ENCODE results near the gene OTOP3. TPM values are rescaled to one million over a fixed set of nuclear protein-coding genes. Genes with fewer than 3 reads are reported as not detected.
A peak's percentile ranks its signal among the peaks of the same experiment; 100 is the strongest.

The OTOP3 gene
- total RNA-seq, 1 experiment from 2014 or later: not detected

DNA sequence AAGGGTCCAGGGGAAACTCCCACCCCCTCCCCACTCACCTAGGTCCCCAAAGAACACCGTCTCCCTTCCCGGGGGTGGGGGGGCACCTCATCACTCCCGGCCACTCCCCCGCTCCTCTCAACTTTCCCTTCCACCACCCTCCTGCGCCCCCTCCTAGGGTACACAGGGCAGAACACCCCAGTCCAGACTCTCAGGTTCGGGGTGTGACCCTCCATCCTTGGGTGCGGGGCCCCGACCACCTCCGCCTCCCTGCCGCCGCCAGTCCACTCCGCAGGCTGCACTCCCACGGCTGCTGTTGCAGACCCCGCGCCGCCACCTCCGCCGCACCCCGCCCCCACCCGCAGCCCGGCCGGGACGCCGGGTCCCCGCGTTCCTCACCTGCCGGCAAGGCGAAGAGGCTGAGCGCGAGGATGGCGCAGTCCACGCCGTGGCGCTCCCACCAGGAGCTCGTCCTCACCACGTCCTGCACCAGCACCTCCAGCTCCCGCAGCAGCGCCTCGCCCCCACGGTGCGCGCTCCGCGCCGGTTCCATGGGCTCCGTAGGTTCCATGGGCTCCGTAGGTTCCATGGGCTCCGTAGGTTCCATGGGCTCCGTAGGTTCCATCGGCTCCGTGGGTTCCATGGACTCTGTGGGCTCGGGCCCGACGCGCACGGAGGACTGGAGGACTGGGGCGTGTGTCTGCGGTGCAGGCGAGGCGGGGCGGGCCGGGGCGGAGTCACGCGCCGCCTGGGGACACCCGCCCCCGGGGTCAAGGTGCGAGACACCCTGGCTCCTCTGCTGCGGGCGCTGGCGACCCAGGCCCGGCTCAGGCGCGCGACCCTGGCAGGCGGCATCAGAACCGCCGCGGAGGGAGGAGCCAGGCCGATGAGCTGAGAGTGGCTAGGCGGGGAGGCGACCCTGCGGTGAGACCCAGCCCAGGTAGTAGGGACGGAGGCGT lies 42.5 kb upstream of the OTOP3 start, which contains the start of gene FADS6 (continued):
- no peak for TF ChIP-seq MYBL2 (CRISPR knock-in tag; IDR thresholded peaks at IDR 0.05)
- TF ChIP-seq, protein P1, sequence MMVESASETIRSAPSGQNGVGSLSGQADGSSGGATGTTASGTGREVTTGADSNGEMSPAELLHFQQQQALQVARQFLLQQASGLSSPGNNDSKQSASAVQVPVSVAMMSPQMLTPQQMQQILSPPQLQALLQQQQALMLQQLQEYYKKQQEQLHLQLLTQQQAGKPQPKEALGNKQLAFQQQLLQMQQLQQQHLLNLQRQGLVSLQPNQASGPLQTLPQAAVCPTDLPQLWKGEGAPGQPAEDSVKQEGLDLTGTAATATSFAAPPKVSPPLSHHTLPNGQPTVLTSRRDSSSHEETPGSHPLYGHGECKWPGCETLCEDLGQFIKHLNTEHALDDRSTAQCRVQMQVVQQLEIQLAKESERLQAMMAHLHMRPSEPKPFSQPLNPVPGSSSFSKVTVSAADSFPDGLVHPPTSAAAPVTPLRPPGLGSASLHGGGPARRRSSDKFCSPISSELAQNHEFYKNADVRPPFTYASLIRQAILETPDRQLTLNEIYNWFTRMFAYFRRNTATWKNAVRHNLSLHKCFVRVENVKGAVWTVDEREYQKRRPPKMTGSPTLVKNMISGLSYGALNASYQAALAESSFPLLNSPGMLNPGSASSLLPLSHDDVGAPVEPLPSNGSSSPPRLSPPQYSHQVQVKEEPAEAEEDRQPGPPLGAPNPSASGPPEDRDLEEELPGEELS (CRISPR knock-in tag; IDR thresholded peaks at IDR 0.05): no peak
- TF ChIP-seq HMGA2 (CRISPR knock-in tag; IDR thresholded peaks at IDR 0.05): no peak
- no peak for TF ChIP-seq SP1 (CRISPR knock-in tag; conservative IDR thresholded peaks at IDR 0.05)
- TF ChIP-seq CBFB (CRISPR knock-in tag; IDR thresholded peaks at IDR 0.05; ENCODE audit: low read depth): no peak
- TF ChIP-seq TEAD1 (CRISPR knock-in tag; IDR thresholded peaks at IDR 0.05): no peak
- no peak for TF ChIP-seq ZNF671 (CRISPR knock-in tag; IDR thresholded peaks at IDR 0.05)
- no peak for TF ChIP-seq SOX15 (CRISPR knock-in tag; IDR thresholded peaks at IDR 0.05)

- DNase-seq (ENCODE audit: low spot score) (no peak), ATAC-seq (no peak)
- Mint-ChIP-seq H3K4me1 (peaks cover 6% of the 10 kb centered on the region; the same call in 1 of the 2 replicates), H3K27ac (no peak overlapping the region), H3K4me3 (peak overlapping the region; percentile 78), H3K36me3 (no peaks in the 10 kb centered on the region), H3K27me3 (ENCODE audit: low read depth) (peaks cover 70% of the 10 kb centered on the region), H3K9me3 (no peaks in the 10 kb centered on the region)
- ChIA-PET POLR2A (no interaction called here), CTCF (interaction anchor here (0.6 to 1.8 kb wide), 10 partner anchors 21 to 173 kb away, joined by 3 to 12 read pairs (median 4); partner anchors contain the start of genes FDXR and HID1)
- TF ChIP-seq JAZF1 (CRISPR knock-in tag; IDR thresholded peaks at IDR 0.05) (no peak), NR3C1 (CRISPR knock-in tag; conservative IDR thresholded peaks at IDR 0.05; ENCODE audit: low read depth) (no peak)
Measured at GRCh38 chr17:74893936-74894671, 41.6 kb upstream of the OTOP3 start.

DNA sequence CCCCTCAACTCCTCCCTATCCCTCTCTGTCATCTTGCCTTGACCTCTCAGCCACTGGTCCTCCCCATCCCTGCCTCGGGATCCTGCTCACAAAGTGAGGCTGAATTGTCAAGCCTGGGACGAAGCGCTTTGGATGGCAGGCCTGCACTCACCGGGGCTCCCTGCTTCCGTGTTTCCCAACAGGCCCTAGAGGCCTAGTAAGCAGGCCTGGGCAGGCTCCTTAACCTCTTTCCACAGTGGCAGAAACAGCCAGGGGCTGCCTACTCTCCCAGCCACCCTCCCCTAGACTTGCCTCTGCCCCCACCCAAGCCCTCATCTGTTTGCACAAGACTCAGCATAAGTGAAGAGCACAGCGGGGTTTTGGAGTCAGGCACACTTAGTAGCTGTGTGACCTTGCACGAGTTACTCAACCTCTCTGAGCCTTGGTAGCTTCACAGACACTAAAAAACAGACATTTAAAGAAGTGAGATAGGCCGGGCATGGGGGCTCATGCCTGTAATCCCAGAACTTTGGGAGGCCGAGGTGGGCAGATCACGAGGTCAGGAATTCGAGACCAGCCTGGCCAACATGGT lies 37.2 kb upstream of the OTOP3 start:
- no peaks in the 10 kb centered on the region for H3K9me3 Mint-ChIP-seq
- H3K27ac Mint-ChIP-seq: no peak overlapping the region
- no peaks in the 10 kb centered on the region for H3K36me3 Mint-ChIP-seq
- ATAC-seq (no peak), DNase-seq (ENCODE audit: low spot score) (no peak)
- H3K4me3 Mint-ChIP-seq: no peak overlapping the region
- ChIA-PET CTCF (interaction anchor here (2.6 kb wide), 1 partner anchor 36 kb away, joined by 15 read pairs; no protein-coding TSS in a partner anchor), POLR2A (no interaction called here)
- no peak for TF ChIP-seq ATF1 (CRISPR knock-in tag; IDR thresholded peaks at IDR 0.05)
- TF ChIP-seq, protein P1 (CRISPR knock-in tag; IDR thresholded peaks at IDR 0.05): no peak
- TF ChIP-seq, protein P2, sequence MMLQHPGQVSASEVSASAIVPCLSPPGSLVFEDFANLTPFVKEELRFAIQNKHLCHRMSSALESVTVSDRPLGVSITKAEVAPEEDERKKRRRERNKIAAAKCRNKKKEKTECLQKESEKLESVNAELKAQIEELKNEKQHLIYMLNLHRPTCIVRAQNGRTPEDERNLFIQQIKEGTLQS (CRISPR knock-in tag; conservative IDR thresholded peaks at IDR 0.05): no peak
- no peak for TF ChIP-seq GABPB1 (CRISPR knock-in tag; IDR thresholded peaks at IDR 0.05)
- no peak for TF ChIP-seq ATF2 (CRISPR knock-in tag; IDR thresholded peaks at IDR 0.05; ENCODE audit: borderline replicate concordance, low read depth)
- TF ChIP-seq ESRRA (CRISPR knock-in tag; IDR thresholded peaks at IDR 0.05; ENCODE audit: borderline replicate concordance): no peak
- TF ChIP-seq TEAD1 (CRISPR knock-in tag; IDR thresholded peaks at IDR 0.05): no peak
- TF ChIP-seq CDX4 (CRISPR knock-in tag; IDR thresholded peaks at IDR 0.05; ENCODE audit: borderline replicate concordance): no peak
- peaks cover 6% of the 10 kb centered on the region; the same call in 1 of the 2 replicates for H3K4me1 Mint-ChIP-seq
- H3K27me3 Mint-ChIP-seq (ENCODE audit: low read depth): peaks cover 44% of the 10 kb centered on the region
